HG03439 (cell line): ENCODE results near the gene FOXP1.
"Not testable (repeated sequence)": the region's sequence is repeated elsewhere in the genome, so short reads cannot be mapped to it uniquely, and the experiment has no call there.

Source experiments
- ATAC-seq: cut with Tn5 transposase; IDR thresholded peaks from one replicate; pipeline ENCODE4 v1.9.1; 2021; ENCODE audit warnings: mild to moderate bottlenecking, moderate library complexity; ENCODE audit not compliant: unreplicated experiment

FOXP1 gene

DNA sequence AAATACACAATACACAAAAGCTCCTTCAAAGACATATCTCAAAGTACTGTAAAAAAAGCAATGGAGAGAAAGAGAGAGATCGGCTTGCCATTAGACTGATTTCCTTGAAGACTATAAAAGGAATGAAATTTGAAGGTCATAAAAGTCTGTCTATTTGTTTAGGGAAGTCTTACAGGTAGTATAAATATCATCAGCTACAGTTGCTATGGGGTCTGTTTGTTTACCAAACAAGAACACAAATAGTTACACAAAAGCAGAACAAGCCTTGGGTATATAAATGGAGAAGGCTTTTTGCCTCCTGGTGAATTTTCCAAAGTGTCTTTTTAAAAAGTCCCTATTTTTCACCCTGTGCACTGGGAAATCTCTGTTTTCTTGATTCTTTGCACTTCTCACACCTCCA is 552.3 kb downstream of the FOXP1 start:
- no peak for ATAC-seq

DNA sequence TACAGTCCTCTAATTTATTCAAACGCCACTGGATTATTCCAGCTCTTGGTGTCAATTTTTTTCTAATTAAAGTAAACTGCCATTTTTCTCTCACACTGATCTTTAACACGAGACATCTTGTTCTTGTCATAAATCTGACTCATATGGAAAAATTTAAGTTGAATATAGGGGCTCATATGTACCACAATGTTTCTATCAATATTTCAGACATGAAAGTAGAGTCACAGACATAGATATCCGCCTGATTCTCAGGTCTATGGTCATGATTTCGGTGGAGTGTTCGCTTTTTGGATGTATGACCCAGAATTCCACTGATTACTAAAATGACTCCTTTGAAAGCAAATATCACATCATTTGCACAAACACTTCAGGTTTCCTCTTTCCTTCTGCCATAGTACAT is 552.8 kb downstream of the FOXP1 start:
- ATAC-seq, result no peak

GRCh38 chr3:71029770-71030169 is 553.8 kb downstream of the FOXP1 start:
- ATAC-seq, result no peak

- ATAC-seq, result no peak
These were observed 554.7 kb downstream of the FOXP1 start for GRCh38 chr3:71028802-71029201.

DNA sequence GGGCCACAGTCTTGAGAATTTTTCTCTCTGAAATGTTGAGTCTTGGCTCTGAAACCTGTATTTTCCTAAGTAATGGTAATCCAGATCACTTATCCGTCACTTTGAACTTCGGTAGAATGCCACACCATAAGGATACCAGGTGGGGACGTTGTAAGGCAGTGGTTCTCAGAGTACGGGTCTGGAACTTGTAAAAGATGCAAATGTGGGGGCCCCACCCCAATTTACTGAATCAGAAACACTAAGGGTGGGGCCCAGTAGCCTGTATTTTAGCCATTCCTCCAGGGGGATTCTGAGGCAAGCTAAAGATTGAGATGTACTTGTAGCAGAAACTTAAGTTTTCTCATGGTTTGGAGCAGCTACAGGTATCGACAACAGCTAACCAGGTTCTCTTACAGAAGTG is 555.3 kb downstream of the FOXP1 start:
- ATAC-seq, result no peak

DNA sequence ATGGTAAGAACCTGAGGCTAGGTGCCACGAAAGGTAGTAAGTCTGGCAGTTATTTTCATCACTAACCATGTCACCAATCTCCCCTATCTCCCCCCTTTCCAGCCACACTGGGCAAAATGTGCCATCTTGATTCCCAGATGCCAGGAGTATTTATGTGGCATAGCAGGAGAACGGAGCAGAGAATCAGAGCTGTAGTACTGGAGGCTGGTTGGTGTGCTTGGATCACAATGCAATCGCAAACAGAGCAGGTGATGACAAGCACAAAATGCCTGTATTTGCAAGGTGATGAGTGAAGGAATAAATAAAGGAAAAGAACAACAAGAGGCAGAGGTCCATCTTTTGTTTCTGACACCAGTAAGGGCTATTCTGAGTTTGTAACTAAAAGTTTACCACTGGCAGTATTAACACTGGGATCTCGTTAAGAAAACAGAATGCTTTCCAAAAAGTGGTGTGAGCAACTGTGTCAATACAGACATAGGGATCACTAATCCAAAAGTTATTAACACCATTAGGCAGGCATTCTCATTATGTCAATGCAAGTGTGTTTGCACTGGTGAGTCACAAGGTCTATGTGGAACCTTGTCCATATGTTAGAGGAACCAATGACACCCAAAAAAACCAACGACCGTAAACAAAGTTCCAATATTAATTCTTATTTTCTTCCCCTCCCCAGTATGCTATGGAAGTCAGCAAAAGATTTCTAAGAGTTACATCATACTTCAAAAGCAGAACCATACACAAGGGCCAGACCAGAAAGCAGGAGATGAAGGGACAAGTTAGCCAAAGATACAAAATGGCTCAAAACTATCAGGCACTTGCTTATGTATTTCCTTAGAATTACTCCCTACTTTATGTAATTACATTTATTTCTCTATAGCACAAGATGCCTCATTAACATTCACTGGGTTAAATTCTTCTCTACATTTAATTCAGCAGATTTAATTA is 556.6 kb downstream of the FOXP1 start:
- ATAC-seq, result no peak

DNA sequence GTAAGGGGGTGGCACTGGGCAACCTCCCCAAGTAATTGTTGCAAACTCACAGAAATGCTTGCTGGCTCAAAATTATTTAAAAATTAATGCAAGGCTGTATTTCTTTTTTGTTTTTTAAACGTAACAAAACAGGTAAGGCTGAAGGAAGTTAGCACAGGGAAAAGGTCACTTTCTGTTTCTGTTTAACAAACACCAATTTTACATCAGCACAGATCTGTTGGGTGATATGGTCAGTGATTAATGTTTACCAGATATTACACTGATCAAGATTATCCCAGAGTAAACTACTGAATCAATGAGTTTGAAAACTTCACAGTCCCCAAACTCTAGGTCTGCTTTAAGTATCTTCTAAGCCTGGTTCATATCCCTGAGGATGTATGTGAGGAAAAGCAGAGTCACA is 558.0 kb downstream of the FOXP1 start:
- ATAC-seq, result no peak

DNA sequence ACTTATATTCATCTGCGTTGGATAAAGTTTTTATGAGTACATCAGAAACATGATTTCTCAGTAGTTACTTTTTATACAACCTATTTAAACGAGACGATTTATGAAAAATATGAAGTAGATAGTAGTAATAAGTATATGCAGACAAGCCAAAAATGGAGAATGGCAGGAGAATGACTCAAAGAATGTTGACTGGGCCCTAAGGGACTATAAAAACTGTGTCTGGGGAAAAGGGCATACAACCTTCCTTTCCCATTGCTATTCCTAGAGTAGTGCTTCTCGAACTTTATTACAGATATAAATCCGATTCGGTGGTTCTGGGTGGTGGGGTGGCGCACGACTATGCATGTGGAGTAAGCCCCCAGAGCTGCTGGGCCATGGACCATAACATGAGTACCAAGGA is 558.5 kb downstream of the FOXP1 start:
- no peak for ATAC-seq

GRCh38 chr3:71022551-71023335 is 560.8 kb downstream of the FOXP1 start:
- ATAC-seq, result no peak

- no peak for ATAC-seq
These were observed 564.7 kb downstream of the FOXP1 start for GRCh38 chr3:71018799-71019198.

- ATAC-seq, result no peak
These were observed 567.2 kb downstream of the FOXP1 start for GRCh38 chr3:71016178-71016845.

DNA sequence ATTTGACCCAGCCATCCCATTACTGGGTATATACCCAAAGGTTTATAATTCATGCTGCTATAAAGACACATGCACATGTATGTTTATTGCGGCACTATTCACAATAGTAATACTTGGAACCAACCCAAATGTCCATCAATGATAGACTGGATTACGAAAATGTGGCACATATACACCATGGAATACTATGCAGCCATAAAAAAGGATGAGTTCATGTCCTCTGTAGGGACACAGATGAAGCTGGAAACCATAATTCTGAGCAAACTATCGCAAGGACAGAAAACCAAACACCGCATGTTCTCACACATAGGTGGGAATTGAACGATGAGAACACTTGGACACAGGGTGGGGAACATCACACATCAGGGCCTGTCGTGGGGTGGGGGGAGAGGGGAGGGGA is 568.9 kb downstream of the FOXP1 start:
- ATAC-seq, result not testable (repeated sequence)

DNA sequence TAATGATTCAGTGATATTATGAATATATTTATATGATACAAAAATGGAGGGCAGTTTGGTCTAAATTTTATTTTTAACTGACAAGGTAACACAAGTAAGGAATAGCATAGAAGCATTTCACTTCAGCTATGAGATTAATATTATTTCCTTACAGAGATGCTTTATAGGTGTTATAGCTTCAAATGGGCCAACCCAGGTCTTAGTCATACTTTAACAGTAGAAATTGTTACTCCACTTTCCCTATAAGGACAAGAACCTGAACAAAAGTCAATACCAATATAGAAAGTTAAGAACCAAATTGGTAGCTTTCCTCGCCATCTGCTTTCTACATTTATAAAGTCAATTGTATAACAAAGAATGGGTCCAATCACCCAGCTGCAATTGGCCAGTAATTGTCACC is 570.6 kb downstream of the FOXP1 start:
- no peak for ATAC-seq

GRCh38 chr3:71011565-71012287 is 571.8 kb downstream of the FOXP1 start:
- peak; percentile 21 for ATAC-seq

GRCh38 chr3:71010726-71011455 is 572.6 kb downstream of the FOXP1 start:
- ATAC-seq, result peak; percentile 59

- ATAC-seq, result no peak
These were observed 575.1 kb downstream of the FOXP1 start for GRCh38 chr3:71008350-71008935.

DNA sequence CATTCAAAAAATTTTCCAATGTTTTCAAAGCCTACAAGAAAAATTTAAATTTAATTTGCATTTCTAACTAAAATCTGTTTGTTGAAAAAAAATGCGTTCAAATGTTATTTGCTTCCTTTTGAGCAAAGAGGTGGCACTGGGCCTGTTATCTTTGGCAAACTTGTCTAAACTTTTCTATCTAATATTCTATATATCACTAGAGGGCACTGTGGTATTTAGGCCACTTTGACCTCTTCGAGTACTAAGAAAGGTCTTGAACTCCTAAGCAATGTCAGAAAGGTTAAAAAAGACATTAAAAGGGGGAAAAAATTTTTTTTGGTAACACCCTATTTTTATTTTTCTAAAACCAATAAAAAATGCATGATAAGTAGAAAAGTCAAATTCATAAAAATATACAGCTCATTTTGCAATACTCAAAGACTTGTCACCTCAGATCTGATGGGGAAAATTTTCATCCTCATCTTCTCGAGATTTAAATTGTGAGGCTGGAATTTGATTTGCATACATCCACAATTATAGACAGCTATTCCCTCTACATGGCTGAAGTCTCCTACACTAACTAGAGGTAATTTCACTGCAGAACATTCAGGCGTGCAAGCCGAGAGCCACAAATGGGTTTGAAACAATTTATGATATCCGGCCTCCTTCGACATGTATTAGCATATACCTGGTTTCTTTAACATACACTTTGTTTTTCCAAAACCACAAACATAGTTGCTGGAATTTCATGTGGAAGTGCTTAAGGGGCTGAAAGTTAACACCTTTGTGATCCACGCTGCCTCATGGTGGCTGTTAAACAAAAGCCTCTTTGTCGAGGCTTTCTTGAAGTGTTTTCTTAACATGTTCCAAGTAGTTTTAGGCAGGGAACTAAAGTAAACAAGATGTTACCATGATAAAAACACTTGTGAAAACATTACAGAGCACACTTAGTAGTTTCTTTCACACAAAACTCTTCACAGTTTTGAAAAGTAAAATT is 576.4 kb downstream of the FOXP1 start:
- ATAC-seq, result no peak

- no peak for ATAC-seq
These were observed 577.7 kb downstream of the FOXP1 start for GRCh38 chr3:71005702-71006321.
